Neural progenitor cell (in vitro differentiated cells): ENCODE data around the gene VOPP1. TPM values are rescaled to one million over a fixed set of nuclear protein-coding genes. Genes with fewer than 3 reads are reported as not detected.

Experiments used
- DNase-seq: peaks from one replicate; pipeline ENCODE4 v3.0.0-alpha.2; 2016; ENCODE audit warnings: low spot score
- H2AFZ ChIP-seq: fragments of 200-600 bp; sonication (generic); replicated peaks from 2 replicates; pipeline ENCODE4 v1.6.1; 2016; ENCODE audit warnings: antibody characterized with exemption
- H3F3A ChIP-seq: fragments of 200-600 bp; sonication (generic); 2 replicates; pipeline ENCODE4 v1.6.1; 2016; ENCODE audit warnings: antibody characterized with exemption, low read depth
- H3K27ac ChIP-seq: fragments of 200-600 bp; sonication (generic); 2 replicates; pipeline ENCODE4 v1.5.1; 2016; ENCODE audit warnings: mild to moderate bottlenecking
- H3K27me3 ChIP-seq: fragments of 200-600 bp; sonication (generic); 2 replicates; pipeline ENCODE4 v1.6.1; 2016; ENCODE audit warnings: mild to moderate bottlenecking, moderate library complexity
- H3K36me3 ChIP-seq: fragments of 200-600 bp; sonication (generic); 2 replicates; pipeline ENCODE4 v1.5.1; 2016
- H3K4me1 ChIP-seq: fragments of 200-600 bp; sonication (generic); 2 replicates; pipeline ENCODE4 v1.6.1; 2016; ENCODE audit warnings: mixed run types
- H3K4me2 ChIP-seq: fragments of 200-600 bp; sonication (generic); 2 replicates; pipeline ENCODE4 v1.6.1; 2016
- H3K4me3 ChIP-seq: fragments of 200-600 bp; sonication (generic); 2 replicates; pipeline ENCODE4 v1.5.1; 2016
- H3K79me2 ChIP-seq: fragments of 200-600 bp; sonication (generic); 2 replicates; pipeline ENCODE4 v1.6.1; 2016; ENCODE audit warnings: low read depth
- H3K9ac ChIP-seq: fragments of 200-600 bp; sonication (generic); 2 replicates; pipeline ENCODE4 v1.6.1; 2016
- H3K9me3 ChIP-seq: fragments of 200-600 bp; sonication (generic); 2 replicates; pipeline ENCODE4 v1.5.1; 2016; ENCODE audit warnings: low read depth
- H4K20me1 ChIP-seq: fragments of 200-600 bp; sonication (generic); 2 replicates; pipeline ENCODE4 v1.6.1; 2016; ENCODE audit warnings: low read depth
- H3K27ac Mint-ChIP-seq: 3 replicates; pipeline ENCODE4 v1.8.0; 2021; ENCODE audit warnings: mixed read lengths
- H3K27me3 Mint-ChIP-seq: 2 replicates; pipeline ENCODE4 v1.8.0; 2022; ENCODE audit warnings: low read depth, mild to moderate bottlenecking, inconsistent platforms, moderate library complexity, mixed read lengths; ENCODE audit not compliant: insufficient read depth
- H3K36me3 Mint-ChIP-seq: 3 replicates; pipeline ENCODE4 v1.8.0; 2021; ENCODE audit warnings: mixed read lengths
- H3K4me1 Mint-ChIP-seq: 3 replicates; pipeline ENCODE4 v1.8.0; 2021; ENCODE audit warnings: mixed read lengths
- H3K4me3 Mint-ChIP-seq: 3 replicates; pipeline ENCODE4 v1.8.0; 2021; ENCODE audit warnings: mild to moderate bottlenecking, moderate library complexity, mixed read lengths
- H3K9me3 Mint-ChIP-seq: 3 replicates; pipeline ENCODE4 v1.8.0; 2020; ENCODE audit warnings: mixed read lengths
- CTCF ChIP-seq: fragments of 200-600 bp; sonication (generic); IDR thresholded peaks from 2 replicates; pipeline ENCODE4 v1.5.1; 2017; ENCODE audit warnings: antibody characterized with exemption, mild to moderate bottlenecking
- EZH2 ChIP-seq: fragments of 200-600 bp; sonication (generic); IDR thresholded peaks from 2 replicates; pipeline ENCODE4 v1.6.1; 2017; ENCODE audit warnings: antibody characterized with exemption, mild to moderate bottlenecking, moderate library complexity
- EZH2phosphoT487 ChIP-seq: fragments of 200-600 bp; sonication (generic); IDR thresholded peaks from 2 replicates; pipeline ENCODE4 v1.6.1; 2017; ENCODE audit warnings: antibody characterized with exemption
- total RNA-seq: library from RNA; depleted of rRNA; stranded (reverse); fragments of >200 nt; gene quantifications from 2 replicates; pipeline ENCODE4 v1.2.3, GENCODE V29; 2015; ENCODE audit warnings: low replicate concordance

VOPP1 gene
- total RNA-seq, 1 donor from 2014 or later = 46.6 TPM

GRCh38 chr7:55594414-55594813 lies 22.1 kb upstream of the VOPP1 start:
- Histone ChIP-seq H3K9ac (no peak overlapping the region), H3K27me3 (no peaks in the 10 kb centered on the region), H3K36me3 (no peaks in the 10 kb centered on the region), H4K20me1 (no peaks in the 10 kb centered on the region), H3K27ac (no peak overlapping the region), H3K79me2 (no peaks in the 10 kb centered on the region), H3K4me3 (no peak overlapping the region), H3F3A (no peaks in the 10 kb centered on the region), H3K4me2 (no peak overlapping the region), H3K9me3 (no peaks in the 10 kb centered on the region), H3K4me1 (no peaks in the 10 kb centered on the region), H2AFZ (no peak overlapping the region)
- H3K27ac Mint-ChIP-seq = no peak overlapping the region
- H3K27me3 Mint-ChIP-seq = peaks cover 4% of the 10 kb centered on the region
- H3K4me1 Mint-ChIP-seq = no peaks in the 10 kb centered on the region
- H3K9me3 Mint-ChIP-seq = no peaks in the 10 kb centered on the region
- no peak for DNase-seq
- TF ChIP-seq CTCF (no peak), EZH2 (no peak), EZH2phosphoT487 (no peak)
- H3K36me3 Mint-ChIP-seq = no peaks in the 10 kb centered on the region
- no peak overlapping the region for H3K4me3 Mint-ChIP-seq

DNA sequence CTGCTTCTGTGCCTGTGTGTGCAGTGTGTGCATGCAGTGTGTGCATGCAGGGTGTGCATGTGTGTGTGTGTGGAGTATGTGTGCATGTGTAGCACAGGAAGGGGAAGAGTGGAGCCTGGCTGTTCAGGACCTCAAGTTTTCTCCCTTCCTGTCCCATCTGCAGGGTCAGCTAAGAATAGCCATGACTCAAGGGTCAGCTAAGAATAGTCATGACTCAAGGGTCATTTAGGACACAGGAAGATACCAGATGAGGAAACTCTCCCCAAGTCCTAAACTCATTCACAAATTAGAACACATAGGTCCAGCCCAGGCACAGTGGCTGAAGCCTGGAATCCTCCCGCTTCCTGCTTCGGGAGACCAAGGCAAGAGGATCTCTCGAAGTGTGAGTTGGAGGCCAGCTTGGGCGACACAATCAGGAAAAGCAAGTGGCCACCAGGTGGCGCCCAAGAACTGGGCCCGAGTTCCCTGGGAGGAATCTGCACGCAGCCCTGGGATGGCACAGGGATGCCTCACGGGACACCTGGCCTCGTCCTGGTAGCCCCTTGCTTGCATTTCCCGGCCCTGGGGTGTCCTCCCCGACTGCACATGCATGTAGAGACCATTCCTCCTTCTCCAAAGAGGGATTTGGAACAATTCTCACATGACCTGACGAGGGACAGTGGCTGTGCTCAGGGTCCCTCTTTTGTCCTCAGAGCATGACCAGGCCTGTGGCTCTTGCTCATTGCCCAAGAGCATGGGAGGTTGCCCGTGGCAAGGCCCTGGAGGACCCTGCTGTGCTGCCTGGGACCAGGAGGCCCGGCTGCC lies 21.4 kb upstream of the VOPP1 start:
- Histone ChIP-seq H3K27me3 (no peaks in the 10 kb centered on the region), H3K79me2 (no peaks in the 10 kb centered on the region), H2AFZ (peak overlapping the region; percentile 9), H3K36me3 (no peaks in the 10 kb centered on the region), H3K9me3 (no peaks in the 10 kb centered on the region), H3K4me2 (no peak overlapping the region), H3F3A (no peaks in the 10 kb centered on the region), H3K4me3 (no peak overlapping the region), H4K20me1 (no peaks in the 10 kb centered on the region), H3K9ac (no peak overlapping the region), H3K27ac (no peak overlapping the region), H3K4me1 (no peaks in the 10 kb centered on the region)
- Mint-ChIP-seq H3K4me1 (no peaks in the 10 kb centered on the region), H3K27ac (no peak overlapping the region), H3K9me3 (no peaks in the 10 kb centered on the region), H3K4me3 (no peak overlapping the region), H3K27me3 (peaks cover 4% of the 10 kb centered on the region), H3K36me3 (no peaks in the 10 kb centered on the region)
- peak; percentile 73 for DNase-seq
- TF ChIP-seq CTCF = peak; percentile 82
- TF ChIP-seq EZH2 = no peak

GRCh38 chr7:55593172-55593514 lies 20.8 kb upstream of the VOPP1 start:
- Histone ChIP-seq H3K79me2 (no peaks in the 10 kb centered on the region), H3K4me3 (no peak overlapping the region), H3K9me3 (no peaks in the 10 kb centered on the region), H3K9ac (no peak overlapping the region), H3K27me3 (no peaks in the 10 kb centered on the region), H3F3A (no peaks in the 10 kb centered on the region), H4K20me1 (no peaks in the 10 kb centered on the region), H3K4me1 (no peaks in the 10 kb centered on the region), H3K4me2 (no peak overlapping the region), H3K27ac (no peak overlapping the region), H3K36me3 (no peaks in the 10 kb centered on the region), H2AFZ (no peak overlapping the region)
- H3K27me3 Mint-ChIP-seq = peaks cover 4% of the 10 kb centered on the region
- H3K36me3 Mint-ChIP-seq = no peaks in the 10 kb centered on the region
- H3K9me3 Mint-ChIP-seq = no peaks in the 10 kb centered on the region
- no peak overlapping the region for H3K4me3 Mint-ChIP-seq
- no peaks in the 10 kb centered on the region for H3K4me1 Mint-ChIP-seq
- no peak overlapping the region for H3K27ac Mint-ChIP-seq
- no peak for TF ChIP-seq CTCF
- TF ChIP-seq EZH2 = no peak
- no peak for TF ChIP-seq EZH2phosphoT487
- no peak for DNase-seq
